HG03039 (cell line): Measurements from ENCODE around the gene ATP6V1C2.

Experiments used
- ATAC-seq: cut with Tn5 transposase; IDR thresholded peaks from one replicate; pipeline ENCODE4 v1.9.1; 2021; ENCODE audit warnings: mild to moderate bottlenecking, moderate library complexity; ENCODE audit not compliant: unreplicated experiment

Gene ATP6V1C2

GRCh38 chr2:10732924-10733565 lies 11.6 kb downstream of the ATP6V1C2 start:
- no peak for ATAC-seq

GRCh38 chr2:10733566-10733925 lies 12.1 kb downstream of the ATP6V1C2 start:
- no peak for ATAC-seq

GRCh38 chr2:10733980-10734379 lies 12.6 kb downstream of the ATP6V1C2 start:
- no peak for ATAC-seq

- ATAC-seq = no peak
Measured at GRCh38 chr2:10738192-10738591, 16.8 kb downstream of the ATP6V1C2 start.

GRCh38 chr2:10740226-10740625 lies 18.8 kb downstream of the ATP6V1C2 start:
- ATAC-seq = no peak

- no peak for ATAC-seq
Measured at GRCh38 chr2:10741139-10741538, 19.7 kb downstream of the ATP6V1C2 start.

- ATAC-seq = no peak
Measured at GRCh38 chr2:10742666-10743065, 21.2 kb downstream of the ATP6V1C2 start.

GRCh38 chr2:10750610-10751009 lies 29.2 kb downstream of the ATP6V1C2 start:
- ATAC-seq = no peak

GRCh38 chr2:10752236-10752635 lies 30.8 kb downstream of the ATP6V1C2 start:
- ATAC-seq = no peak

GRCh38 chr2:10753156-10753555 lies 31.7 kb downstream of the ATP6V1C2 start:
- ATAC-seq = no peak

GRCh38 chr2:10753876-10754275 lies 32.4 kb downstream of the ATP6V1C2 start:
- no peak for ATAC-seq

GRCh38 chr2:10755621-10756020 lies 34.2 kb downstream of the ATP6V1C2 start:
- ATAC-seq = no peak

- ATAC-seq = no peak
Measured at GRCh38 chr2:10757814-10758286, 36.4 kb downstream of the ATP6V1C2 start.

GRCh38 chr2:10759151-10759714 lies 37.8 kb downstream of the ATP6V1C2 start:
- ATAC-seq = no peak

- ATAC-seq = no peak
Measured at GRCh38 chr2:10760794-10761504, 39.5 kb downstream of the ATP6V1C2 start.

GRCh38 chr2:10761591-10761990 lies 40.2 kb downstream of the ATP6V1C2 start:
- ATAC-seq = no peak

- ATAC-seq = no peak
Measured at GRCh38 chr2:10762651-10763460, 41.4 kb downstream of the ATP6V1C2 start.

GRCh38 chr2:10763461-10763800 lies 42.0 kb downstream of the ATP6V1C2 start:
- ATAC-seq = no peak

- ATAC-seq = no peak
Measured at GRCh38 chr2:10764096-10764785, 42.8 kb downstream of the ATP6V1C2 start.

GRCh38 chr2:10764896-10765295 lies 43.5 kb downstream of the ATP6V1C2 start:
- no peak for ATAC-seq

GRCh38 chr2:10765461-10765860 lies 44.0 kb downstream of the ATP6V1C2 start:
- ATAC-seq = no peak
